ENCODE measurements around the gene CCR5. TPM values are rescaled to one million over a fixed set of nuclear protein-coding genes. Genes with fewer than 3 reads are reported as not detected.
A peak's percentile ranks its signal among the peaks of the same experiment; 100 is the strongest.
"Not testable (repeated sequence)": the region's sequence is repeated elsewhere in the genome, so short reads cannot be mapped to it uniquely, and the experiment has no call there.

The CCR5 gene
- polyA plus RNA-seq, 6 donors from 2014 or later, result 0.17 TPM; not detected in 5

DNA sequence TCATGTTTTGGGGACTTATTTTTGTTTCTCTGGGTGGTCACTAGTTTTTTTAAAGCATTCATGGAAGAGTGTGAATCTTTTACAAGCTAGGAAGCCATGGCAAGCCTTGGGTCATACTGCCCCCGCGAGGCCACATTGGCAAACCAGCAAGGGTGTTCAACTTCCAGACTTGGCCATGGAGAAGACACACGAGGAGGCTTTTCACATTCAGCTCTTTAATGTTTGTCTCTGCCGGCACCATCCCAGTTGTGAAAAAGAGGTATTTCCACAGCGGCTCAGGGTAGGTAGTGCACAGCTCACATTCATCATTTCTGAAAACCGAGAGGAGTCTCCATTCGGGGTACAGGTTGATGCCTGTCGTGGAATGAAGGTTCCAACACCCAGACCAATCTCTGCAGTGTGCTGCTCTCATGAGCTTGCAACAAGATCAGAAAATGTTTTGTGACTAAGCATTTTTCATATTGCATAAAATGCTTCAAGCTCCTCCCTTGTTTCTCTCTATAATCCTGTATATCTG, 7.7 kb downstream of the CCR5 start:
- Mint-ChIP-seq H3K4me3 (no peak overlapping the region), H3K27me3 (peaks cover 5 to 11% (median 8%) of the 10 kb centered on the region in 3 donors), H3K36me3 (no peaks in the 10 kb centered on the region), H3K4me1 (peaks cover 24 to 29% (median 27%) of the 10 kb centered on the region in 3 donors), H3K27ac (no peak overlapping the region), H3K9me3 (no peaks in the 10 kb centered on the region)
- DNase-seq (peak; percentile 35), ATAC-seq (ENCODE audit: low read depth in 2 of 2) (peak in 1 of 2 donors; percentile 58)

DNA sequence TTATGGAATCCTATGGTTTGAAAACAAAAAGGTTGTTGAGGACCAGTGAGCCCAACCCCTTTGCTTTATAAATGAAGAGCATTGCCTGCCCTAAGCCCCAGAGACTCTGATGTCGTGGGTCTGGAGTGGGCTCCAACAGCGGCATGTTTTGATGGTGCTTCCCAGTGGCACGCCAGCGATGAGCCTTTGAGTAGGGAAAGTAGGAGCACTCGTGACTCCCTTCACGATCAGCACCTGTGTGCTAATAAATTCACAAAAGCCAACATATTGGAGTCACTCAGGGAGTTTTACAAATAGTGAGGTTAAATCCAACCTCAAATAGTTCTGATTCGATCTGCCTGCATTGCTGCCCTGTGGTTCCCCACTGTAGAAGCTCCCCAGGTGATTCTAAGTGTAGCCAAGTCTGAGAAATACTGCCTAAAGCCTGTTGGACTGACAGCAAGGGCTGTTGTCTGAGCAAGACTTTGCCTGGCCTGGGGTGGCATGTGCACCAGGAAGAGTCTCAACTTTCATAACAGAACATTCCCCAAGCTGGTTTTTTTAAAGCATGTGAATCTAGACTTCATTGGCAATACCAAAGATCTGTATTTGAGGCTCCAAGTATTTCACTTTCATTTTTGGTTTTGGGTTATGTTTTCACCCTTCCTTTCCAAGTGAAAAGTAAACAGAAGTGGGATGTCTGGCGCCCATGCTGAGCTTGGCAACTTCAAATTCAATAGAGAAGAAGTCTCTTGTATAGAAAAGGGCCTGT, 9.9 kb downstream of the CCR5 start:
- Mint-ChIP-seq H3K4me1 (peaks cover 36 to 45% (median 44%) of the 10 kb centered on the region in 3 donors), H3K9me3 (no peaks in the 10 kb centered on the region), H3K4me3 (peak overlapping the region in 5 of 8 donors; percentile 3 to 61 (median 47)), H3K27ac (peak overlapping the region in 3 of 6 donors; percentile 34 to 76 (median 46)), H3K27me3 (no peaks in the 10 kb centered on the region), H3K36me3 (no peaks in the 10 kb centered on the region)
- DNase-seq (no peak), ATAC-seq (ENCODE audit: low read depth in 2 of 2) (no peak)

DNA sequence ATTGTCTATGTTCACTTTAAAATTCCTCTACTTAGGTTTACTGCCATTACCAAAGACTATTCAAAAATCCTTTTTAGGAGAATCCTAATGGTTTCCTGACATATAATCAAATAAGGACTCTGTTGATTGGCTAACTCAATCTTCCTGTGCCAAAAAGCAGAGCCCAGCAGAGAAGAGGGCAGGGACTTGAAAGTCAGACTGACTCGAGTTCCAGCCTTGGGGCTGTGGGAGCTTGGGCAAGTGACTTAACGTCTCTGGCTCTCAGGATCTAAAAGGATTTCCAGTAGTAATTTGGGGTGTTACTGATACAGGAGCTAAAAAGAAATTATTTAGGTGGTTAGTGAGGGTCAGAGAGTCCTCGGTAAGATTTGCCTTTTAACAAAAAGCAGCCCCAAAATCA, 10.9 kb downstream of the CCR5 start:
- ATAC-seq (ENCODE audit: low read depth in 2 of 2) (no peak), DNase-seq (no peak)
- Mint-ChIP-seq H3K27ac (no peak overlapping the region), H3K4me3 (no peak overlapping the region), H3K27me3 (no peaks in the 10 kb centered on the region), H3K9me3 (no peaks in the 10 kb centered on the region), H3K4me1 (peaks cover 42 to 52% (median 51%) of the 10 kb centered on the region in 3 donors), H3K36me3 (no peaks in the 10 kb centered on the region)

DNA sequence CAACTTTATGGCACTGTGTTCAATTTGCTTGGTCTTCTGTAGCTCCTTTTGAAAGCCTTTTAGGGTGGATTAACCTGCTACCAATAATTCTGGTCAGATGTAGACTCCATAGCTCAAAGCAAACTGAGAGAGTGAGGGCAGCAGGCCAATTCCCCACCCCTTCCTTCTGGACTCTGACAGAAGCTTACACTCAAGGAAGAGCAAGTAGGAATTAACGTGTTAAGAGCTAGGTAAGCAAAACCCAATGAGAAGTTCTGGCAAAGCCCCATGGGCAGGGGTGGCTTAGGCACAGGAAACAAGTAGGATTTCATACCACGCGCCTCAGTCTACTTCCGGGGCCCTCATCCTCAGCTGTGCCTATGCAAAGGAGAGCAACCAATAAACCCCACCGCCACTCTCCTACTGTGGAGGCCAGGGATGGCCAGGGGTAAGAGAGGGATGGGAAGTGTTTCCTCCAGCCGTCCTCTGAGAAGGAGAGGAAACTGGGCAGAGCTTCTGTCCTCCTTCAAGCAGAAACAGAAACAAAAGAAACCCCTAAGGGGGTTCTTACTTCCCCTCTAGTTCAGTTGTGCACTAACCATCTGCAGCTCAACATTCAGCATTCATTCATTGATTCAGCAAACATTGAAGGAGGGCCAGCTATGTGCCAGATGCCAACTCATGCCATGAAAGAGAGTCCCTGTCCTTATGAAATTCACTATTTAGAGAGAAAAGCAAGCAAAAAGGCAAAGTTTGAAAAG, 12.6 kb downstream of the CCR5 start:
- H3K4me3 Mint-ChIP-seq, result peak overlapping the region; percentile 46 to 88 (median 80)
- H3K27ac Mint-ChIP-seq, result peak overlapping the region; percentile 81 to 94 (median 90)
- no peaks in the 10 kb centered on the region for H3K36me3 Mint-ChIP-seq
- no peaks in the 10 kb centered on the region for H3K27me3 Mint-ChIP-seq
- no peaks in the 10 kb centered on the region for H3K9me3 Mint-ChIP-seq
- DNase-seq (peak; percentile 56), ATAC-seq (ENCODE audit: low read depth in 2 of 2) (peak; percentile 80 to 85)
- H3K4me1 Mint-ChIP-seq, result peaks cover 38 to 49% (median 48%) of the 10 kb centered on the region in 3 donors

DNA sequence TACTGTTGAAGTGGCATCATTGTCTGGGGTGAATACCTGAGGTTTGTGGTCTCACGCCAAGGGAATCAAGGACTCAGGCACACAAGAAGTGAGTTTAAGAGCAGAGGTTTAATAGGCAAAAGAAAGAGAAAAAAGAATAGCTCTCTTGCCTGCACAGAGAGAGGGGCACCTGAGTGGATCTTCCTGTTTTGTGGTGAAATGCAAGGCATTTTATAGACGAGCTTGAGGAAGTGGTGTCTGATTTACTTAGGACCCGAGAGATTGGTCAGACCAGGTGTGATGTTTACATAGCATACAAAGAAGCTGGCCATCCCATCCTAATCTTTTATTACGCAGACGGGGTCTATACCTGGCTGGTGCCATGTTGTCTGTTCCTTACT, 13.2 kb downstream of the CCR5 start:
- H3K4me3 Mint-ChIP-seq, result peak overlapping the region; percentile 46 to 88 (median 80)
- ATAC-seq (ENCODE audit: low read depth in 2 of 2) (peak; percentile 72), DNase-seq (peak; percentile 34)
- H3K27ac Mint-ChIP-seq, result peak overlapping the region in 5 of 6 donors; percentile 12 to 93 (median 81)
- H3K27me3 Mint-ChIP-seq, result no peaks in the 10 kb centered on the region
- no peaks in the 10 kb centered on the region for H3K9me3 Mint-ChIP-seq
- H3K36me3 Mint-ChIP-seq, result no peaks in the 10 kb centered on the region
- H3K4me1 Mint-ChIP-seq, result peaks cover 37 to 47% (median 46%) of the 10 kb centered on the region in 3 donors

DNA sequence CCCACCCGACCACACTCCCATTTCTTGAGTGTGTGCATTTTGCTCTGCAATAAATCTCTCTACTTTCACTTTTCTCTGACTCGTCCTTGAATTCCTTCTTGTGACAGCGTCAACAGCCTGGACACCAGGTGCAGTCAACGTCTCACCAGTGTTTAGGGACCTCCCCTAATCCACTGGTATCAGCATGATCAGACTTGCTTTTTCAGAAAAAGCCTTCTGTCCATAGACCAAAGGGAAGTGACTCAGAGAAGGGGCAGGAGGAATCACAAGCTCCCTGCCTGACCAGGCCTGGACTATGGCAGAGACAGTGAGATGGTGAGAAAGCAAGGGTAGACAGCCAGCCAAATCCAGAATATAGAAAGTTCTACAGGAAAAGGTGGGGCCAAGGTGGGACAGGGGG, 15.5 kb downstream of the CCR5 start:
- Mint-ChIP-seq H3K36me3 (no peaks in the 10 kb centered on the region), H3K27ac (no peak overlapping the region), H3K9me3 (no peaks in the 10 kb centered on the region), H3K4me1 (peaks cover 25 to 33% (median 31%) of the 10 kb centered on the region in 3 donors), H3K27me3 (no peaks in the 10 kb centered on the region), H3K4me3 (peak overlapping the region in 2 of 8 donors; percentile 6 to 27)
- ATAC-seq (ENCODE audit: low read depth in 2 of 2) (no peak), DNase-seq (no peak)

DNA sequence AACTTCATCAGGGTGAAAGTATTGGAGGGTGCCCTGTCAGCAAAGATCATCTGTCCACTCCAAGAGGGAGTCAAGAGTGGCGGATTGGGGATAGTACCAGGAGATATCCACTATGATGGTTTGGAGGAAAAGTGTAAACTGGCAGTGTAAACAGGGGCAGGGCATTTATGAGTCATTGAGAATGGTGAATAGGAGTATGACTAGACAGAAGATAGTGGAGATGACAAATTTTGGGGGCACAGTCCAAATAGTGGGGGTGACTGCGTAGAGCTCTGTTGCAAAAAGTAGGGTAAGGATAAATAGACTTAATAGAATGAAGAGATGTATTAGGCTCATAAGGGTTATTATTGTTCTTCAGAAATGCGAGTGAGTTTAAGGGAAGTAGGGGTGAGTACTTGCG, 18.1 kb downstream of the CCR5 start:
- not testable (repeated sequence) for ATAC-seq (ENCODE audit: low read depth in 2 of 2); H3K27ac Mint-ChIP-seq; H3K9me3 Mint-ChIP-seq; H3K4me3 Mint-ChIP-seq; H3K27me3 Mint-ChIP-seq; H3K36me3 Mint-ChIP-seq; DNase-seq
- H3K4me1 Mint-ChIP-seq, result peaks cover 14 to 20% (median 20%) of the 10 kb centered on the region in 3 donors

DNA sequence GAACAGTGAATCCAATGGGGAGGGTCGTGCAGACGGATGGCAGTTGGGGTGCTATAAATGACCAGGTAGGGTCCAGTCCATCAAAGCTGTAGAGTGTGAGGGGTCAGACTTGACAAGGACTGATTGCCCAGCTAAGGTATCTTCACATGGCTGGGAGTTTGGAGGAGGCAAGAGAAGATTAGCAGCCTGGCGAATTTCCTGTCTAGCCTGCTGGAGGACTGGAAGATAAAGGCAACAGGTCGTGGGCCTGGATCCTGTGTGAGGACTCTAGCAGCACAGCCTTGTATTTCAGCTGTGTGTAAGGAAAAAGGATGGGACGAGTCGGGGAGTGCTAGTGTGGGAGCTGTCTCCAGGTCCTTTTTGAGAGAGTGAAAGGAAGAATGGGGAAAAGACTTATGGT, 18.6 kb downstream of the CCR5 start:
- Mint-ChIP-seq H3K27ac (no peak overlapping the region), H3K27me3 (no peaks in the 10 kb centered on the region), H3K36me3 (no peaks in the 10 kb centered on the region), H3K4me3 (no peak overlapping the region), H3K9me3 (no peaks in the 10 kb centered on the region), H3K4me1 (peaks cover 12 to 16% (median 15%) of the 10 kb centered on the region in 3 donors)
- ATAC-seq (ENCODE audit: low read depth in 2 of 2) (no peak), DNase-seq (no peak)

DNA sequence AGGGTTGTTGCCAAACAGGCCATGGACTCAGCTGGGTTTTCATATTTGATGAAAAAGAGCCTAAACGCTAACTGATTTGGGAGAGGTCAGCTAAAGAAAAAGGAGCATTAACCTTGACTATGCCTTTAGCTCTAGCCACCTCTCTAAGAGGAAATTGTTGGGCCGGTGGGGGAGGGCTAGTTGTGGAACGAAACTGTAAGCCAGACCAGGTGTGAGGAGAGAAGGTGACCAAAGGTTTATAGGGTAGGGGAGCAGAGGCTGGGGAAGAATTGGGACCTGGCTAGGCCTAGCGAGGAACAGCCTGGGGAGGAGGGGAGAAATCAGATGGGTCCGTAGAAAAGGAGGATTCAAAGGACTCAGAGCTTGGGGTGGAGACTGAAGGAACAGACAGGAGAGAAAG, 20.8 kb downstream of the CCR5 start:
- not testable (repeated sequence) for H3K4me3 Mint-ChIP-seq; H3K36me3 Mint-ChIP-seq; ATAC-seq (ENCODE audit: low read depth in 2 of 2); H3K27me3 Mint-ChIP-seq; H3K9me3 Mint-ChIP-seq; DNase-seq
- H3K4me1 Mint-ChIP-seq, result peaks cover 15 to 19% (median 18%) of the 10 kb centered on the region in 3 donors
- peak overlapping the region in 1 of 6 donors; percentile 30 for H3K27ac Mint-ChIP-seq

DNA sequence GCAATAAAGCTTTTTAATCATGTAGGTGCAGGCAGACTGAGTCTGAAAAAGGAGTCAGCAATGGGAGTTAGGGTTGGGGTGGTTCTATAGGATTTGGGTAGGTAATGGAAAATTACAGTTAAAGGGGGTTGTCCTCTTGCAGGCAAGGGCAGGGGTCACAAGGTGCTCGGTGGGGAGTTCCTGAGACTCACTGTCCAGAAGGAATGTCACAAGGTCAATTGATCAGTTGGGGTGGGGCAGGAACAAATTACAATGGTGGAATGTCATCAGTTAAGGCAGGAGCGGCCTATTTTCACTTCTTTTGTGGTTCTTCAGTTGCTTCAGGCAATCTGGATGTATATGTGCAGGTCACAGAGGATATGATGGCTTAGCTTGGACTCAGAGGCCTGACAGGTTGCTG, 22.3 kb downstream of the CCR5 start:
- DNase-seq (no peak), ATAC-seq (ENCODE audit: low read depth in 2 of 2) (no peak)
- H3K27me3 Mint-ChIP-seq, result no peaks in the 10 kb centered on the region
- H3K4me1 Mint-ChIP-seq, result peaks cover 21 to 28% (median 26%) of the 10 kb centered on the region in 3 donors
- no peaks in the 10 kb centered on the region for H3K9me3 Mint-ChIP-seq
- no peak overlapping the region for H3K27ac Mint-ChIP-seq
- H3K4me3 Mint-ChIP-seq, result no peak overlapping the region
- H3K36me3 Mint-ChIP-seq, result no peaks in the 10 kb centered on the region

DNA sequence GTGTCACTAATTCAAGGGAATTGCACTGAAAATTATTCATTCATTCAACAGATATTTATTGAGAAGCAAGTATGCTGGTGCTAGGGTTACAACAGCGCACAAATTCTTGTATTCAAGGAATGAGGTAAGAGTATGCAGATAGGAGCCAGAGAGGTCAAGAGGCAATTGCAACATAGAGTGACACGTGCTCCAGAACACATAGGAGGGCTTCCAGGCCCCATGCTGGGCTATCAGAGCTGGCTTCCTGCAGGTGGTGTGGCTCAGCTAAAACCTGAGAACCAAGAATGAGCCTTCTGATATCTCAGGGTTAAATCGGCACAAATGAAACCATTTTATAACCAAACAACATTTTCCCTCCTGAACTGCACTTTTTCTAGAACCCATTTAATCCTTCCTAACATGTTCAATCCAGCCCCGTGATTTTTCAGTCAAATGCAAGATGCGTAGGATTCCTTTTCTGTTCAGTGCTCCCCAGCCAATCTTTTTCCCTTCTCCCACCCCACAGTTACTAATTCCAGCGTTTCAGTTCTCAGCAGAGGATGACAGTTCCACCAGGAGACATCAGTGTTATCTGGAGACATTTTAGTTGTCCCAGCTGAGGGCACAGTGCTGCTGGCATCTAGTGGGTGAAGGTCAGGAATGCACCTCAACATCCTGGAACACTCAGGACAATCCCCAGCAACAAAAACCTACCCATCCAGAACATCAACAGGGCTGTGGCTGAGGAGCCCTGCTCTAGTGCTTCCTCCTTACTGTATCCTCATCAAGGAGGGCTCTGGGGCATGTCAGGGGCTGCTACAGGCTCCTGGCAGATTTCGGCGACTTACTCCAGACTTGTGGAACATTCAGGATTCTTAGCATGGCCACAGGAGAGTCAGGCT, 23.0 kb downstream of the CCR5 start:
- Mint-ChIP-seq H3K4me3 (no peak overlapping the region), H3K27ac (peak overlapping the region in 1 of 6 donors; percentile 54), H3K27me3 (no peaks in the 10 kb centered on the region), H3K4me1 (peaks cover 21 to 28% (median 26%) of the 10 kb centered on the region in 3 donors), H3K36me3 (no peaks in the 10 kb centered on the region), H3K9me3 (no peaks in the 10 kb centered on the region)
- no peak for DNase-seq
- ATAC-seq (ENCODE audit: low read depth in 2 of 2), result no peak

DNA sequence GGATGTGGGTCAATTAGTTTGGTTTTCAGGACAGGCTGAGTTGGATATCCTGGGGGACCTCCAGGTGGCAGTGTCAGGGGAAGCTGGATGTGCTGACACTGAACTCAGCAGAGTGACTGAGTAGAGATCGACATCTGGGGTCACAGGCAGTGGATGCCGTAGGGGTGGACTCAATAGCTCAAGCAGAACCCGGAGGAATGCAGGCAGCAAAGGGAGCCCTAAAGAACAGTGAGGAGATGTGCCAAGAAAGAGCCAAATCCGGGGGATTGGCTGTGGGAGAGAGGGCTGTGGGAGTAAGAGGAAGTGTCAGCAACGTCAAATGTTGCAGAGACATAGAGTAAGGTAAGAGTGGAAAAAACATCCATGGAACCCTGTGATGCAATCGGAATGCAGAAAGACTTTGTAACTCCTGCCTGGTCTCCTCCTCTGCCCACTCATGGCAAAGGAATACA, 24.5 kb downstream of the CCR5 start:
- Mint-ChIP-seq H3K36me3 (no peaks in the 10 kb centered on the region), H3K9me3 (no peaks in the 10 kb centered on the region), H3K4me3 (no peak overlapping the region), H3K4me1 (peaks cover 21 to 28% (median 26%) of the 10 kb centered on the region in 3 donors), H3K27ac (peak overlapping the region in 2 of 6 donors; percentile 8 to 91), H3K27me3 (no peaks in the 10 kb centered on the region)
- DNase-seq (no peak), ATAC-seq (ENCODE audit: low read depth in 2 of 2) (no peak)

Measured in naive B cell (primary cell).